GM21717 (cell line): Measurements from ENCODE around the gene GPRC5D.

Experiments
- ATAC-seq: cut with Tn5 transposase; IDR thresholded peaks from one replicate; pipeline ENCODE4 v1.9.1; 2021; ENCODE audit warnings: mild to moderate bottlenecking, moderate library complexity; ENCODE audit not compliant: unreplicated experiment

GPRC5D gene

DNA sequence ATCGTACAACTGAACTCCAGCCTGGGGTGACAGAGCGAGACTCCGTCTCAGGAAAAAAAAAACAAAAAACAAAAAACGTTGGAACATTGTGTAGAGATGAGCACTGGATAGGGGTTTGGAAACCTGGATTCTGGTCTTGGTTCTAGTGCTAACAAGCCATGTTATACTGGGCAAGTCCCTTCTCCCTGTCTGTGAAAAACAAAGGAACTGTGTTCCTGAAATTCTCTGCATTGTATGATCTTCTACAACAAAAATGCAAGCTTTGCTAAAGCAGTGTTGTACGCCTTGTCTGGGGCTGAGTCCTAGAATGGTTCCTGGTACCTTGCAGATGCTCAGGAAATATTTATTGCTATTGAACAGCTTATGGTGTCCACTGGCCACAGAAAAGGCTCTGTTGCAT lies 13.4 kb downstream of the GPRC5D start:
- no peak for ATAC-seq

DNA sequence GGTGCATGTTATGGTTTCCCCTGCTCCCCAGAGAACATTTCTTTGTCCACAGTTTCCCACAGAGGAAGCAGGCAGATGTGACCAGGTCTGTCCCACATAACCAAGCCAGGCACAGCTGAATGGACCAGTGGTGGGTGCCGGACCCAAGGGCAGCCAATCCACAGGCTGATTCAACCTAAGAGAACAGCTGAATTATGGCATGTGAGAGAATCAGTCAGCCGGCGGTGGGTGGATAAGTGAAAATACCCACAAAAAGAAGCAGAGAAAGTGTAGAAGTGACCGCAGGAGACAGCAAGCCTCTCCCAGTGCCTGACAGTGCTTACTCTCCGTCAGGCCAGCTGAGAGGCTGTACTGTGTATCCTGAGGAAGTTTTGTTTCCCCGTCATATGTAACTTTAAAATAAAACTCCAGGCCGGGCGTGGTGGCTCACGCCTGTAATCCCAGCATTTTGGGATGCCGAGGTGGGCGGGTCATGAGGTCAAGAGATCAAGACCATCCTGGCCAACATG lies 14.9 kb downstream of the GPRC5D start:
- ATAC-seq, result no peak

DNA sequence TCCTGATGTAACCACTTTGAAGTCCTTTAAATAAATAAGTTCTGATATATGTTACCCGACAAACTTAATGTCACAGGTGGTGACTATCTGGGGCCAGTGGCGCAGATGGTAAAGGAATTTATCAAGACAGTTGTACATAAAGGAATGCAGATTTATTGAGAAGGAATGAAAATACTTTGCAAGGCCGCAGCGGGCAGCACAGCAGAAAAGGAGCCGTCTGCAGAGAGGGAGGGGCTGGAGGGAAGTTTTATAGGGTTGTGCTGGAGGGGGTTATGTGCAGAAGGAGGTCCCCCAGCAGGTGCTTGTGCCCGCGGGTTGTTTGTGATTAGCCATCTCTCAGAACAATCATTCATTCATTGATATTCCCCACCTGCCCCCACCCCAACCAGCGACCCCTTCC lies 17.4 kb downstream of the GPRC5D start:
- ATAC-seq, result no peak

DNA sequence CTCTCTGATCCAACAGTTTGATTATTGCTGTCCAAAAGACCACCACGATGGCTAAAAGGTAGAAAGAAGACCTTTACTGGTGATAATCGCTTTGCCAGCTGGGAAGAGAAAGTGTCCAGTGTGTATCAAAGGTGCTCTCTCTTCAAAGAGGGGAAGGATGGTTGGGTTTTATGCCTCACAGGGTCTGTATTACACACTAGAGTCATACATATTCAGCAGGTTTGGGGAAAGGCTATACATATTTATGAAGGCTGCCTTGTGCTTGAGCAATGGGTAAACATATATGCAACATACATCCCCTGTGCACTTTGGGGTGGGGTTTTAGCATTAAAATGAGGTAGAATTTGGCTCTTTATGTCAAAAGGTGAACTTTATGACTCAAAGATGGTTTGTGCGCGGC lies 18.2 kb downstream of the GPRC5D start:
- no peak for ATAC-seq

DNA sequence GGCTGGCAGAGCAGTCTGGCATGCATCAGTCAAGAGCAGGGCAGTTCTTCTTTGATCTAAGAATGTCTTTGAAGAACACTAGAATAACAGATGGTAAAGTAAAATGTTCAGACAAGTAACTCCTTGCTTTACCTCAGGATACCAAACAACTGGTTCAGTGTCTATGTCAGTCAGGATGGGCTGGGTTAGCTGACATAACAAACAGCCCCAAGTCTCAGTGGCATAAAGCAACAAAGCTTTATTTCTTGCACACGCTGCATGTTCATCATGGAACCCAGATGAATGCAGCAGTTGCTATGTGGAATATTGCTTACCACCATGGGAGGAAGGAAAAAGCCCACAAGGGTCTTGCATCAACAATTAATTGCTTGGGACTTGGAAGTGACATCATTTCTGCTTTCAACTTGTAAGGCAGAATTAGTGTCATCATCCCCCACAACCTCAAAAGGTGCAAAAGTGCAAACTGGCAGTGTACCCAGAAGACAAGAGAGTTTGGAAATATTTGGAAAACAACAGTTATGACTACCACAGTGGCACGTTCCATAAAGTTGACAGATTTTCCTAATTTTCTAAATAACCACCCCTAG lies 21.2 kb downstream of the GPRC5D start:
- ATAC-seq, result no peak

GRCh38 chr12:12929696-12930095 lies 22.3 kb downstream of the GPRC5D start:
- ATAC-seq, result no peak

DNA sequence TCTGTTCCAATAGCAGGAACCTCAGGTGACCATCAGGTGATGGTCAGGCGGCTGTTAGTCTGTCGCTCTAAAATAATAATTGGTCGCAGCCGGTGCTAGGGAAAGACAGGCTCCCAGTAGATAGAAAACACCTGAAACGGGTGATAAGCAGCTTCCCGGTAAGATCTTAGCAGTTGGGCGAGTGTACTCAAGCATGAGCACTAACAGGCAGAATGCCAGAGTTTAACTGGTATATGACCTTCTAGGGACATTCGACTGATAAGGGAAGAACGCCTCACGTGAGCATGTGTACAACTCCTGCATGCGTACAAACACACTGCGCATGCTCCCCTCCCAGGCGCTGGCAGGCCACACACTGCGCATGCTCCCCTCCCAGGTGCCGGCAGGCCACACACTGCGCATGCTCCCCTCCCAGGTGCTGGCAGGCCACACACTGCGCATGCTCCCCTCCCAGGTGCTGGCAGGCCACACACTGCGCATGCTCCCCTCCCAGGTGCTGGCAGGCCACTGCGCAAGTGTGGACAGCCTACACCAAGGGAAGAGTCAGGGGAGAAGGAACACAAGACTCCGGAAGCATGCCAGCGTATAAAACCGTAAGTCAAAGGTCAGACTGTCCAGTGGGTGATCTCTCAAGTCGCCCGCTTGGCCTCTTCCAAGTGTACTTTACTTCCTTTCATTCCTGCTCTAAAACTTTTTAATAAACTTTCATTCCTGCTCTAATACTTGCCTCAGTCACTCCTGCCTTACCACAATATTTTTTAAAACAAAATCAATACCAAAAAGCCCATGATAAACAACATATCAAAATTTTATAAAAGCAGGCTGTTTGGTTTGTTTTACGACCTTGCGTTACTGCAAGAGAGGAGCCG lies 24.5 kb downstream of the GPRC5D start:
- peak; percentile 72 for ATAC-seq

DNA sequence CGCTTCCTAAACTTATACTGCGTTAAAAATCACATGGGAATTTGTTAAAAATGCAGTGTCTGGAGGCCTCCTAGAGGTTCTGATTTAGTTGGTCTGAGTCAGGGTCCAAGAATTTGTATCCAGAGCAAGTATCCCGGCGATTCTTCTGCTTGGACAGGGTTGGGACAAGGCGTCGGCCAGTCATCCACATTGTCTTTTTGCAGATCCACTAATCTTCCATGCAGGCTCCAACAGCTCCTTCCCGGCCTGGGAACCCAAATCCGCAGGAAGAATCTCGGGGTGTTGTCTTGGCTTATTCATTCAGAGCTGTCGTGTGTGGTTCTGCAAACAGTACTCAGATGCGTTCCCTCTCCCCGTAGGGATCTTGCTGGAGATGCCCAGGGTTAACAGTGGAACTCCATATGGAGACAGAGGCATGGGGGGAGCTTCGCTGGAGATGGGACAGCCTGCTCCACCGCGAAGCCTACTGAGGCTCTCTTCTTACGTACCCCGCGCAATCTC lies 25.3 kb downstream of the GPRC5D start:
- ATAC-seq, result no peak

DNA sequence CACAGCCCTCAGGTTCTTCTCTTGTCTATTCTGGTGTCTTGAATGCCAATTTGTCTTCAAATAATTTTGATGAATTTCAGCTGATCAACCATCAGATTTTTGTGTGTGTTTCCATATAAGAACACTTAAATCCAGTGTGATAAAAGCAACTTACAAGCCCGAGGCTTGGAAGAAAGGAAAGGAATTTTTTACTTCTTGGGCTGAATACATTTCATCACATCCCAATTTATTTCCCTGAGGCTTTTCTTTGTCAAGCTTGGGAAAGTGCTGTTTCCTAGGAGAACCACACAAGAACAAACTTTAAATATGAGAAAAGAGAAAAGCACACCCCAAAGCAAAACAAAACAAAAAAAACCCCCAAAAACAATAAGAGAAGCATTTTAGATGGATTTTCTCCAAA lies 26.6 kb downstream of the GPRC5D start:
- no peak for ATAC-seq

DNA sequence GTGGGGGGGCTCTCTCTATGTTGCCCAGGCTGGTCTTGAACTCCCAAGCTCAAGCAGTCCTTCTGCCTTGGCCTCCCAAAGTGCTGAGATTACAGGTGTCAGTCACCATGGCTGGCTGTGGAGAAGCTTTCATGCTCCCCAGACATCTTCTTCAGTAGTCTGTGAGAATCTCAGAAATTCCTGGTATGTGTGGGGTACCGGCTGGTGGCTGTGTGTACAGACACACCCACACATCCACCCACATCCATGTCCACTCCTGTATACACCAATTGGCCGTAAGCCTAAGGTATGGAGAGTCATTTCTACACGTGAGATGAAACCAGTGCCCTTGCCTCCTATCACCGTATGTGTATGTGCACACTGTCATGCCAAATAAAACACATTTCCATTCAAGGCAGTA lies 27.8 kb downstream of the GPRC5D start:
- no peak for ATAC-seq

DNA sequence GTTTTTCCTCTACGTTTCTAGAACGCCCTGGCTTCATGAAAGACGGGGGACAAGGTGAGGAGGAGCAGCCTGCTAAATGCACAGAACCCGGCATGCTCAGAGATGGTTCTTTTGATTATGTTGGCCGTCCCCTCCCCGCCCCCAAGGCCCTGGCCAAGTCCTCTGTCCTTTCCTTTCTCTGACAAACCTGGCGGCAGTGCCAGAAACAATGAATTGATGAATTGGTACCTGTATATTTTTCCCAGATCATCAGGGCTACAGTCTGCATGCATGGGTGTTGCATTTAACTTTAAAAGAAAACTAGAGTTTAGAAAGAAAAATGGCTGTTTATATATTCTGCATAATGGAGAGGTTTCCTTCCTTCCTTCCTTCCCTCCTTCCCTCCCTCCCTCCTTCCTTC lies 29.0 kb downstream of the GPRC5D start:
- no peak for ATAC-seq

DNA sequence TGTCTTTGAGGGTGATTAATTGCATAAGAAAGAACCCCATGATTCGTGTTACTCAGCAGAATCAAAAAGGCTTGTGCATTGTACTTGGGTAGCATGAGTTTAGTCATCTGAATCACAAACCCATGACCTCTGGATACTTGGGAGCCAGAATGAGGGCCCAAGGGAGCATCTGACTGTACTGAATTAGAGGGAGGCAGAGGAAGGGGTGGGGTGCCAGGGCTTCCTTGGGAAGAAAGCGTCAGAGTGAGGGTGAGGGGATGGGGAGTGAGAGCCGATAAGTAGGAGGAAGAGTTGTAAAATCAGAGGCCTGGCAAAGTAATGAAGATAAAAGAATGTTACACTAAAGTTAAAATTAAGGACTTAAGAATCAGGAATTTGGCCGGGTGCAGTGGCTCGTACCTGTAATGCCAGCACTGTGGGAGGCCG lies 29.8 kb downstream of the GPRC5D start:
- ATAC-seq, result no peak

DNA sequence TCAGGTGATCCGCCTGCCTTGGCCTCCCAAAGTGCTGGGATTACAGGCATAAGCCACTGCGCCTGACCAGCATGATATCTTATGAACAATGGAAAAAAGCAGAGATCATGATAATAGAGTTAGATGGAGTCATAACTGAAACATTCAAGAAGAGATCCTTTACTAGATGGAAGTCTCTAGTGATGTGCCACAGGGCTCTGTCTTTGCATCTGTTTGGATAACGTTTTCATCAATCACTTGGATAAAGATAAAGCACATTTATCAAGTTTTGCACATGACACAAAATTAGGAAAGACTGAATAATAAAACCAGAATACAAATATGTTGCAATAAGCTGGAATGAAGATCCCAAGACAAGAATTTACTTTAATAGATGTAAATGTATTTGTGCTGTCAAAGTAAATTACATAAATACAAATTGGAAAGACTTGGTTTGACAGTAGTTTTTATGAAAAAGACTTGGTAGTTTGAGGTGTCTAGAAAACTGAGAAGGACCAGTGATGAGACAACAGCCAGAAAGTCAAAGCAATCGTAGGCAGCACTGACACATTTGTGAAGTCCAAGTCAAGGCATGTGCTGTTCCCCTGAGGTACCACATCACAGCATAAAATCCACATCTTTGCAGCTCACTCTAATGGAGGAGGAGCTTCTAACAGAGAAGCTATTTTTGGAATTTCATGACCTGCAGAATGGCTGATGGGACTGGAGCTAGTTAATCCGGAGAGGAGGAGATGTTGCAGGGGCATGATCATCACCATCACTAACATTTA lies 32.1 kb downstream of the GPRC5D start:
- ATAC-seq, result no peak

DNA sequence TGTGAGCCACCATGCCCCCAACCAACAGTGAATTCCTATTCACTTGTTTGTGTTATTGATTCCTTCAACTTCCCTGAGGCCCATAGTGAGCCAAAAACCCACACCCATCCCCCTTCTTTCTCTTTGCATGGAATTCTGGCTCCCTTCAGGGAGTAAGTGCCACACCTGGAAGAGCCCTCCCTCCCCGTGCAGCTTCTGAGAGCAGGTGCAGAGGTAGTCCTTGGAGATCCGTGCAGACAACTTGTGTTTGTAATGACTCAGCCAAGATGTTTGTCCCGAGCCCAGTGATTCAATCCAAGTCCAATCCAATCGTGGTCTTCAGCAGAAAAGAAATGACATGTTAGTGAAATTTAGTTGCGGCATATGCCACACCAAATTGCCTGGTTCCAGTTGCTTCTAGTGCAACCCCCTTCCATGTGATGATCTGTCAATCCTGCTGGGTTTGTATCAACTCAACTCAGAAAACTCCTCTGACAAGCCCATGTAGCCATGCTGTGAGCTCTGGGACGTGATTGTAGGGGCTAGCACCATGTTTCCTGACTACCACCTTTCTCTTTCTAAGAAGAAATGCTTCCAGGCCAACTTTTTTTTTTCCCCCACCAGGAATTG lies 33.1 kb downstream of the GPRC5D start:
- ATAC-seq, result no peak

GRCh38 chr12:12917517-12917916 lies 34.5 kb downstream of the GPRC5D start:
- no peak for ATAC-seq

DNA sequence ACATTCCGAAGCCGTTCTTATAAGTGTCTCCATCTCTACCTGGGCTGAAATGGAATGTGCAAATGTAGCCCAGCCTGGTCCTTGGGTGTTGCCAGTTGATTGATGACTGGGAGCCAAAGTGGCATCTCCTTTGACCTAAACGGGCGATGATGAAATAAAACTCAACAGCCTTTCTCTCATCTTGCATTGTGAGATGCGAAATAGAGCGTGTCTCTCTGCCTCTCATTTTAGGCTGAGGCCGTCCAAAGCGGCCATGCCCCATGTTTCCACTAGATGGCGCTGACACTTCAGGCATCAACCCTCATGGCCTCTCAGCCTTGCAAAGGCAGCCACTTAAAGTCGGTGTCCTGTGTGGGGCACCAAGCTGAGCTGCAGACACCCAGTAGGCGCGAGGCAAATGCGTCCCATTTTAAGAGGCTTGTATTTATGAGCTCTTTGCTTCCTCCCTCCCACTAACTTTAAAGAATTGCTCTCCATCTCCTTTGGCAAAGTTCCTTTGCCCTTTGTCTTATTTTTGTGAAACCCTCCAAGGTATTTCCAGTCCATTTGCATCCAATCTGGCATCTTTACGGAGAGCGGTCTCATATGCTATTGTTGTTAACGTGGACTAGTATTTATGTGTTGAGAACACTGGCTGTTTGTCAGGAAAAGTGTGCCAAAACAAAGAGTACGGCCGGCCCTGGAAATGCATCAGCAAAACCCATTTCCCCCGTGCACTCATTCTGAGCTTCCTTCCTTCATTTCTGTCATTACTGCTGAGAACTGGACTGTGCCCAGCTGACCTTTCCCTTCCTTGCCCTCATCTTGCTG lies 35.6 kb downstream of the GPRC5D start:
- ATAC-seq, result peak; percentile 88

DNA sequence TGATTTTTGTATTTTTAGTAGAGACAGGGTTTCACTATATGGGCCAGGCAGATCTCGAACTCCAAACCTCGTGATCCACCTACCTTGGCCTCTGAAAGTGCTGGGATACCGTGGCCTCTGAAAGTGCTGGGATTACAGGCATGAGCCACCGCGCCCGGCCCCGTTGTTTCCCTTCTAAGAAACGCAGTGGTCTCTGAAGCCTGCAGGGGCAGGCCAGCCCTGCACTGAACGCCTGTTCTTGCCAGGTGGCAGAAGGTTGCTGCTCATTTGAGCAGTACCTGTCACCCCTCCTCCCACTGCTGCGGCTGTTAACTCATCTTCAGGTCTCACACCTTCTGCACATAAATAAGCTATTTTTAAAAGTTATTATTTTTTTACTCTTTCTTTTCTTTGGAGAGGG lies 36.3 kb downstream of the GPRC5D start:
- ATAC-seq, result no peak

DNA sequence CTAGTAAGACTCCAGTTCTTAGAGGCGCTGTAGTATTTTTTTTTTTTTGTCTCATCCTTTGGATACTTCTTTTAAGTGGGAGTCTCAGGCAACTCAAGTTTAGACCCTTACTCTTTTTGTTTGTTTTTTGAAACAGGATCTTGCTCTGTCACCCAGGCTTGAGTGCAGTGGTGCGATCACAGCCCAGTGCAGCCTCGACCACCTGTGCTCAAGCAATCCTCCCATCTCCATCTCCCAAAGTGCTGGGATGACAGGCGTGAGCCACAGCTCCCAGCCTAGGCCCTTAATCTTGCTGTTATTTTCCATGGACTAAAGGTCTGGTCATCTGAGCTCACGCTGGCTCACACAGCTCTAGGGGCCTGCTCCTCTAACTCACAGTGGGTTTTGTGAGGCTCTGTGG lies 39.3 kb downstream of the GPRC5D start:
- no peak for ATAC-seq

- no peak for ATAC-seq
Measured at GRCh38 chr12:12909995-12910420, 42.0 kb downstream of the GPRC5D start.
